ENCODE results near the gene SSH2. TPM values are rescaled to one million over a fixed set of nuclear protein-coding genes. Genes with fewer than 3 reads are reported as not detected.

The SSH2 gene
- total and polyA plus RNA-seq, 9 of the 15 experiments (the other 6 are each of a cell fraction or from before 2014, with no cell fraction given) = 3.9 to 16.1 (median 10.2) TPM

- TF ChIP-seq, protein P1, sequence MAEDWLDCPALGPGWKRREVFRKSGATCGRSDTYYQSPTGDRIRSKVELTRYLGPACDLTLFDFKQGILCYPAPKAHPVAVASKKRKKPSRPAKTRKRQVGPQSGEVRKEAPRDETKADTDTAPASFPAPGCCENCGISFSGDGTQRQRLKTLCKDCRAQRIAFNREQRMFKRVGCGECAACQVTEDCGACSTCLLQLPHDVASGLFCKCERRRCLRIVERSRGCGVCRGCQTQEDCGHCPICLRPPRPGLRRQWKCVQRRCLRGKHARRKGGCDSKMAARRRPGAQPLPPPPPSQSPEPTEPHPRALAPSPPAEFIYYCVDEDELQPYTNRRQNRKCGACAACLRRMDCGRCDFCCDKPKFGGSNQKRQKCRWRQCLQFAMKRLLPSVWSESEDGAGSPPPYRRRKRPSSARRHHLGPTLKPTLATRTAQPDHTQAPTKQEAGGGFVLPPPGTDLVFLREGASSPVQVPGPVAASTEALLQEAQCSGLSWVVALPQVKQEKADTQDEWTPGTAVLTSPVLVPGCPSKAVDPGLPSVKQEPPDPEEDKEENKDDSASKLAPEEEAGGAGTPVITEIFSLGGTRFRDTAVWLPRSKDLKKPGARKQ (CRISPR knock-in tag; IDR thresholded peaks at IDR 0.05) = no peak
- TF ChIP-seq, protein P2, sequence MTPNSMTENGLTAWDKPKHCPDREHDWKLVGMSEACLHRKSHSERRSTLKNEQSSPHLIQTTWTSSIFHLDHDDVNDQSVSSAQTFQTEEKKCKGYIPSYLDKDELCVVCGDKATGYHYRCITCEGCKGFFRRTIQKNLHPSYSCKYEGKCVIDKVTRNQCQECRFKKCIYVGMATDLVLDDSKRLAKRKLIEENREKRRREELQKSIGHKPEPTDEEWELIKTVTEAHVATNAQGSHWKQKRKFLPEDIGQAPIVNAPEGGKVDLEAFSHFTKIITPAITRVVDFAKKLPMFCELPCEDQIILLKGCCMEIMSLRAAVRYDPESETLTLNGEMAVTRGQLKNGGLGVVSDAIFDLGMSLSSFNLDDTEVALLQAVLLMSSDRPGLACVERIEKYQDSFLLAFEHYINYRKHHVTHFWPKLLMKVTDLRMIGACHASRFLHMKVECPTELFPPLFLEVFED (CRISPR knock-in tag; conservative IDR thresholded peaks at IDR 0.05) = no peak
- TF ChIP-seq, protein P3, sequence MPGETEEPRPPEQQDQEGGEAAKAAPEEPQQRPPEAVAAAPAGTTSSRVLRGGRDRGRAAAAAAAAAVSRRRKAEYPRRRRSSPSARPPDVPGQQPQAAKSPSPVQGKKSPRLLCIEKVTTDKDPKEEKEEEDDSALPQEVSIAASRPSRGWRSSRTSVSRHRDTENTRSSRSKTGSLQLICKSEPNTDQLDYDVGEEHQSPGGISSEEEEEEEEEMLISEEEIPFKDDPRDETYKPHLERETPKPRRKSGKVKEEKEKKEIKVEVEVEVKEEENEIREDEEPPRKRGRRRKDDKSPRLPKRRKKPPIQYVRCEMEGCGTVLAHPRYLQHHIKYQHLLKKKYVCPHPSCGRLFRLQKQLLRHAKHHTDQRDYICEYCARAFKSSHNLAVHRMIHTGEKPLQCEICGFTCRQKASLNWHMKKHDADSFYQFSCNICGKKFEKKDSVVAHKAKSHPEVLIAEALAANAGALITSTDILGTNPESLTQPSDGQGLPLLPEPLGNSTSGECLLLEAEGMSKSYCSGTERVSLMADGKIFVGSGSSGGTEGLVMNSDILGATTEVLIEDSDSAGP (CRISPR knock-in tag; IDR thresholded peaks at IDR 0.05) = no peak
- TF ChIP-seq, protein P4, sequence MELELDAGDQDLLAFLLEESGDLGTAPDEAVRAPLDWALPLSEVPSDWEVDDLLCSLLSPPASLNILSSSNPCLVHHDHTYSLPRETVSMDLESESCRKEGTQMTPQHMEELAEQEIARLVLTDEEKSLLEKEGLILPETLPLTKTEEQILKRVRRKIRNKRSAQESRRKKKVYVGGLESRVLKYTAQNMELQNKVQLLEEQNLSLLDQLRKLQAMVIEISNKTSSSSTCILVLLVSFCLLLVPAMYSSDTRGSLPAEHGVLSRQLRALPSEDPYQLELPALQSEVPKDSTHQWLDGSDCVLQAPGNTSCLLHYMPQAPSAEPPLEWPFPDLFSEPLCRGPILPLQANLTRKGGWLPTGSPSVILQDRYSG (tag; conservative IDR thresholded peaks at IDR 0.05; ENCODE audit: low read depth) = no peak
- TF ChIP-seq NR2F6 (CRISPR knock-in tag; IDR thresholded peaks at IDR 0.05) (no peak), GTF2E2 (tag; IDR thresholded peaks at IDR 0.05) (0 out of 2 replicates have a peak, but pooled peaks have one; percentile 35), ZMIZ1 (IDR thresholded peaks at IDR 0.05; ENCODE audit: low read depth in 2 of 2, low read length in 2 of 2) (no peak), TAF9B (IDR thresholded peaks at IDR 0.05; ENCODE audit: partially characterized antibody) (no peak), RAD51 (IDR thresholded peaks at IDR 0.05; ENCODE audit: borderline replicate concordance, low read depth) (no peak), RBM34 (IDR thresholded peaks at IDR 0.05; ENCODE audit: borderline replicate concordance, insufficient read depth, low read length) (no peak), ELF2 (CRISPR knock-in tag; IDR thresholded peaks at IDR 0.05) (no peak), RFX1 (IDR thresholded peaks at IDR 0.05) (no peak), ZNF644 (tag; IDR thresholded peaks at IDR 0.05; ENCODE audit: low read depth) (0 out of 2 replicates have a peak, but pooled peaks have one; percentile 57), NR2C2 (CRISPR knock-in tag; IDR thresholded peaks at IDR 0.05) (no peak), NR2C2 (tag; IDR thresholded peaks at IDR 0.05) (peak; percentile 75; the same call in 1 of the 2 replicates), ZNF24 (IDR thresholded peaks at IDR 0.05) (no peak), ZNF253 (CRISPR knock-in tag; conservative IDR thresholded peaks at IDR 0.05) (no peak), ZNF445 (CRISPR knock-in tag; IDR thresholded peaks at IDR 0.05; ENCODE audit: low read depth) (no peak)
These were observed 55.0 kb downstream of the SSH2 start (continued) for GRCh38 chr17:29874931-29875596.
